Uterus (tissue), 2 donors: ENCODE measurements around the gene RANBP1.

Experiments used
- POLR2A ChIP-seq, 2 donors: fragments of 450-650 bp; IDR thresholded peaks; one replicate each; pipeline ENCODE4 v1.6.1; 2016; ENCODE audit warnings: antibody characterized with exemption in 2 of 2, mild to moderate bottlenecking in 1 of 2, moderate library complexity in 1 of 2
- TF ChIP-seq, protein P1 (sequence below), 4 experiments: fragments of 200-600 bp in 2 of 4; fragments of 450-650 bp in 2 of 4; sonication (generic) in 2 of 4; IDR thresholded peaks; one replicate each; pipeline ENCODE4 v1.5.1; 2016 to 2019; ENCODE audit warnings: antibody characterized with exemption in 4 of 4, mild to moderate bottlenecking in 2 of 4, moderate library complexity in 1 of 4

DNA sequence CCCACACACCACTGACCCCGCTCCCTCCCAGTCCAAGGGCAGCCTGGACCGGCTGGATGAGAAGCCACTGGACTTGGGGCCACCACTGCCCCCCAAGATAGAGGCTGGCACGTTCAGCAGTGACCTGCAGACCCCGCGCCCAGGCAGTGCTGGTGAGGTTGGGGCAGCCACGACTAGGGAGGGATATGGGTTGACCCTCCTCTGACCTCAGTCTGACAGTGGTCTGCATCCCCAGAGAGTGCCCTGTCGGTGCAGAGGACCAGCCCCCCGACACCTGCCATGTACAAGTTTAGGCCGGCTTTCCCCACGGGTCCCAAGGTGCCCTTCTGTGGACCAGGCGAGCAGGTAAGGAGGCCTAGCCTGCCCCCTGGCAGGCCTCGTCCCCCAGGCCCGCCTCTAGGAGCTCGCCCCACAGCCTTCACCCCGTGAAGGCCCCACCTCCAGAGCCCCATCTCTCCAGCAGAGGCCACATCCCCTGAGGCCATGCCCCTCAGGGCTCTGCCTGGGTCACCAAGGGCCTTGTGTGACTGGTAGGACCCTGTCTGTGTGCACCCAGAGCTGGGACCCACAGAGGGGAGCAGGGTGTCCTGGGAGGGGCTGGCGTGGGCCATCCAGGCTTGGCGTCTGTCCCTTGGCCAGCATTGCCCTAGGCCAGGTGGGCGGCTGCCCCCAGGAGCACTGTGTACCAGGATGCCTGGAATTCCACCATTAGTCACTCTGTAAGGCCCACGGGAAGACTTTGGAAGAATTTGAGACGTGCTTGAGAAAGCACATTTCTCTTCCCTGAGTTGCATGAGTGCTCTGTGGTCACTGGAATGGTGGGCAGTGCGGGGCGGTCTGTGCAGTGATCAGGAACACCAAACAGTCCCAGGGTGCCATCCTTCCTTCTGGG lies 25.5 kb downstream of the RANBP1 start:
- TF ChIP-seq, protein P1, sequence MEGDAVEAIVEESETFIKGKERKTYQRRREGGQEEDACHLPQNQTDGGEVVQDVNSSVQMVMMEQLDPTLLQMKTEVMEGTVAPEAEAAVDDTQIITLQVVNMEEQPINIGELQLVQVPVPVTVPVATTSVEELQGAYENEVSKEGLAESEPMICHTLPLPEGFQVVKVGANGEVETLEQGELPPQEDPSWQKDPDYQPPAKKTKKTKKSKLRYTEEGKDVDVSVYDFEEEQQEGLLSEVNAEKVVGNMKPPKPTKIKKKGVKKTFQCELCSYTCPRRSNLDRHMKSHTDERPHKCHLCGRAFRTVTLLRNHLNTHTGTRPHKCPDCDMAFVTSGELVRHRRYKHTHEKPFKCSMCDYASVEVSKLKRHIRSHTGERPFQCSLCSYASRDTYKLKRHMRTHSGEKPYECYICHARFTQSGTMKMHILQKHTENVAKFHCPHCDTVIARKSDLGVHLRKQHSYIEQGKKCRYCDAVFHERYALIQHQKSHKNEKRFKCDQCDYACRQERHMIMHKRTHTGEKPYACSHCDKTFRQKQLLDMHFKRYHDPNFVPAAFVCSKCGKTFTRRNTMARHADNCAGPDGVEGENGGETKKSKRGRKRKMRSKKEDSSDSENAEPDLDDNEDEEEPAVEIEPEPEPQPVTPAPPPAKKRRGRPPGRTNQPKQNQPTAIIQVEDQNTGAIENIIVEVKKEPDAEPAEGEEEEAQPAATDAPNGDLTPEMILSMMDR (IDR thresholded peaks at IDR 0.05) = no peak
- TF ChIP-seq POLR2A (IDR thresholded peaks at IDR 0.05) = no peak
